ENCODE measurements around the gene LPP. TPM values are rescaled to one million over a fixed set of nuclear protein-coding genes. Genes with fewer than 3 reads are reported as not detected.

The LPP gene
- total RNA-seq, 2 donors from 2014 or later, result 170 to 246 TPM

GRCh38 chr3:188571531-188572095 is 417.7 kb downstream of the LPP start:
- H3K9ac ChIP-seq (ENCODE audit: low read depth in 2 of 2, low read length in 2 of 2), result no peak overlapping the region
- H3K27me3 ChIP-seq, result no peaks in the 10 kb centered on the region
- intact Hi-C loops (cut with DNase I), result no loop called here
- no peaks in the 10 kb centered on the region for H3K9me3 ChIP-seq
- no peak overlapping the region for H3K4me3 ChIP-seq
- H3K4me1 ChIP-seq, result no peaks in the 10 kb centered on the region
- no peak for DNase-seq
- TF ChIP-seq CTCF (IDR thresholded peaks at IDR 0.05), result no peak
- H3K36me3 ChIP-seq, result no peaks in the 10 kb centered on the region
- no peak overlapping the region for H3K27ac ChIP-seq

DNA sequence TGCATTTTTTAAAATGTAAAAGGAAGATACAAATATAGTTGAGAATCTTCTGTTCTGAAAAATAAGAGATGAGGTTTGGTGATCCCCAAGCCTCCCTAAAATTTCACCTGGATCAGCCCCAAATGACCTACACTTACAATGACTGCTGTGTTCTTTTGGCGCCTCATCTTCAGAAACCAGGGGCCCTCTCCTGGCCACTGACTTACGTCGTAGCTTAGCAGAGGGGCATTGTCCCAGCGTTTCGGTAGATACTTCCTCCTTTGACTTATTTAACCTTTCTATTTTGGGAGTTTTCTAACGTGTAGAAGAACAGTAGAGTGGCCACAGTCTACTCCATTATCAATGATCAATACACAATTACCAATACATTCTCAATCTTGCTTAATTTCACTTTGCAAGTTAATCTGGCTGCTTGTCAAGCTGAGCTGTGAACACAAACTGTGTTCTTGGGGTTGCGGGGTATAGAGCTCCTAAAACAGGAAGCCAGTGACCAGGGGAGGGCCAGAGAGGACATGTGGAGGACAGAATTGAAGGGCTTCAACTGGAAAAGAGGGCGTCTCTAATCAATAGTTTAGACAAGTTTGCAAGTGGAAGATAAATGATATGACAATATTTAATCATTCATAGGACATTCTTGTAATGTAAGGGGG is 419.5 kb downstream of the LPP start:
- Histone ChIP-seq H3K27ac (no peak overlapping the region), H3K4me3 (no peak overlapping the region), H3K4me1 (no peaks in the 10 kb centered on the region), H3K27me3 (no peaks in the 10 kb centered on the region), H3K9ac (ENCODE audit: low read depth in 2 of 2, low read length in 2 of 2) (no peak overlapping the region), H3K9me3 (no peaks in the 10 kb centered on the region), H3K36me3 (no peaks in the 10 kb centered on the region)
- no peak for DNase-seq
- TF ChIP-seq CTCF (IDR thresholded peaks at IDR 0.05), result no peak
- intact Hi-C loops (cut with DNase I), result no loop called here

- Histone ChIP-seq H3K4me1 (no peaks in the 10 kb centered on the region), H3K27ac (no peak overlapping the region), H3K9me3 (no peaks in the 10 kb centered on the region), H3K4me3 (no peak overlapping the region), H3K9ac (ENCODE audit: low read depth in 2 of 2, low read length in 2 of 2) (no peak overlapping the region), H3K36me3 (no peaks in the 10 kb centered on the region), H3K27me3 (no peaks in the 10 kb centered on the region)
- intact Hi-C loops (cut with DNase I), result no loop called here
- DNase-seq, result no peak
- TF ChIP-seq CTCF (IDR thresholded peaks at IDR 0.05), result no peak
Observed at GRCh38 chr3:188573956-188574355, 420.0 kb downstream of the LPP start.

GRCh38 chr3:188574885-188575284 is 420.9 kb downstream of the LPP start:
- Histone ChIP-seq H3K4me3 (no peak overlapping the region), H3K27me3 (no peaks in the 10 kb centered on the region), H3K4me1 (no peaks in the 10 kb centered on the region), H3K9me3 (no peaks in the 10 kb centered on the region), H3K9ac (ENCODE audit: low read depth in 2 of 2, low read length in 2 of 2) (no peak overlapping the region), H3K36me3 (no peaks in the 10 kb centered on the region), H3K27ac (no peak overlapping the region)
- intact Hi-C loops (cut with DNase I), result no loop called here
- DNase-seq, result no peak
- no peak for TF ChIP-seq CTCF (IDR thresholded peaks at IDR 0.05)

DNA sequence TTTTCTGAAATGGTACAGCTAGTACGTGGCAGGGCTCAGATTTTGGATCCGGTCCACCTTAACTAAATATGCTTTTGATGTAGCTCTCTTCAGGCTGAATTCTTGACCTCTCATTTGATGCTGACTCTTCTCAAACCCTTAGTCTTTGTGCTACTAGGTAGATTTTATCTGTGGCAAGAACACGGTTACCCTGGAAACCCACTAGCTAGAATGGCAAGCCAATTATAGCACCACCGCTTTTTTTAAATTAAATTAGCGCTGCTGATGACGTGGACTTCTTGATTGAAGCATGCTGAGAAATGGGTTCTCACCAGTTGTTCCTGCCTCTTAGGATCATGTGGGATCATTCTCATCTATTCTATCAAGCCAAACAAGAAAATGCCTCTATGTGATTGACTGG is 421.5 kb downstream of the LPP start:
- intact Hi-C loops (cut with DNase I), result no loop called here

More for the DNA sequence above, 421.5 kb downstream of the LPP start:
- H3K9me3 ChIP-seq, result no peaks in the 10 kb centered on the region
- no peak overlapping the region for H3K9ac ChIP-seq (ENCODE audit: low read depth in 2 of 2, low read length in 2 of 2)
- no peak for DNase-seq
- no peaks in the 10 kb centered on the region for H3K27me3 ChIP-seq
- H3K27ac ChIP-seq, result no peak overlapping the region
- H3K4me3 ChIP-seq, result no peak overlapping the region
- H3K36me3 ChIP-seq, result no peaks in the 10 kb centered on the region
- no peaks in the 10 kb centered on the region for H3K4me1 ChIP-seq
- TF ChIP-seq CTCF (IDR thresholded peaks at IDR 0.05), result no peak

Measured in colonic mucosa (tissue), 4 donors.